ENCODE results near the gene SSTR4.

DNA sequence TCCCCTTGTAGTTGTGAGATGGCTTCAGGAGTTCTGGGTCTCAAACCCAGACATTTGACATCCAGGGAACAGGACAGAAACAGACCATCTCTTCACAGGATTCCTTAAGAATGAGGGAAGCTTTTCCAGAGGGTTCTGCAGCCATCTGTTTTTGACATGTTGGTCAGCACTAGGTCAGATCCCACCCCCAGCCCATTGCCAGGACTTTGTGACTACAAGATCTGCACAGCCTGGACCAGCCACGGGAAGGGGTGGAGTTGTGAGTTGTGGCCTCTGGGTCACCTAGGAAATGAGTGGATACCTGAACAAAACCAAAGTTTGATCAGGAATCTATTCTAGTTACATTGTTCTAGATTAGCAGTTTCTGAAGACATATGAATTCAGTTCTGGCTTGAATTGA, 39.2 kb upstream of the SSTR4 start:
- TF ChIP-seq CTCF (IDR thresholded peaks at IDR 0.05), result no peak
- TF ChIP-seq SIN3A (IDR thresholded peaks at IDR 0.05; ENCODE audit: borderline replicate concordance, insufficient read depth, low read depth, low read length), result no peak
- TF ChIP-seq, protein P1, sequence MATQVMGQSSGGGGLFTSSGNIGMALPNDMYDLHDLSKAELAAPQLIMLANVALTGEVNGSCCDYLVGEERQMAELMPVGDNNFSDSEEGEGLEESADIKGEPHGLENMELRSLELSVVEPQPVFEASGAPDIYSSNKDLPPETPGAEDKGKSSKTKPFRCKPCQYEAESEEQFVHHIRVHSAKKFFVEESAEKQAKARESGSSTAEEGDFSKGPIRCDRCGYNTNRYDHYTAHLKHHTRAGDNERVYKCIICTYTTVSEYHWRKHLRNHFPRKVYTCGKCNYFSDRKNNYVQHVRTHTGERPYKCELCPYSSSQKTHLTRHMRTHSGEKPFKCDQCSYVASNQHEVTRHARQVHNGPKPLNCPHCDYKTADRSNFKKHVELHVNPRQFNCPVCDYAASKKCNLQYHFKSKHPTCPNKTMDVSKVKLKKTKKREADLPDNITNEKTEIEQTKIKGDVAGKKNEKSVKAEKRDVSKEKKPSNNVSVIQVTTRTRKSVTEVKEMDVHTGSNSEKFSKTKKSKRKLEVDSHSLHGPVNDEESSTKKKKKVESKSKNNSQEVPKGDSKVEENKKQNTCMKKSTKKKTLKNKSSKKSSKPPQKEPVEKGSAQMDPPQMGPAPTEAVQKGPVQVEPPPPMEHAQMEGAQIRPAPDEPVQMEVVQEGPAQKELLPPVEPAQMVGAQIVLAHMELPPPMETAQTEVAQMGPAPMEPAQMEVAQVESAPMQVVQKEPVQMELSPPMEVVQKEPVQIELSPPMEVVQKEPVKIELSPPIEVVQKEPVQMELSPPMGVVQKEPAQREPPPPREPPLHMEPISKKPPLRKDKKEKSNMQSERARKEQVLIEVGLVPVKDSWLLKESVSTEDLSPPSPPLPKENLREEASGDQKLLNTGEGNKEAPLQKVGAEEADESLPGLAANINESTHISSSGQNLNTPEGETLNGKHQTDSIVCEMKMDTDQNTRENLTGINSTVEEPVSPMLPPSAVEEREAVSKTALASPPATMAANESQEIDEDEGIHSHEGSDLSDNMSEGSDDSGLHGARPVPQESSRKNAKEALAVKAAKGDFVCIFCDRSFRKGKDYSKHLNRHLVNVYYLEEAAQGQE (IDR thresholded peaks at IDR 0.05; ENCODE audit: insufficient read depth in 1 of 2, low read depth in 2 of 2, low read length in 1 of 2), result no peak
- TF ChIP-seq POLR2AphosphoS5 (IDR thresholded peaks at IDR 0.05; ENCODE audit: low read depth, low read length), result no peak

Data from Panc1 (cell line).